Posterior vena cava (tissue), 2 donors: ENCODE data around the gene ATG7. TPM values are rescaled to one million over a fixed set of nuclear protein-coding genes. Genes with fewer than 3 reads are reported as not detected.
"Not testable (repeated sequence)": the region's sequence is repeated elsewhere in the genome, so short reads cannot be mapped to it uniquely, and the experiment has no call there.

ENCODE experiments used
- DNase-seq: peaks from one replicate; pipeline ENCODE4 v3.0.0-alpha.2; 2020; ENCODE audit warnings: low spot score
- intact Hi-C, 2 donors: fragments of 100-400 bp; cut with DNase I; formaldehyde crosslinking; loops; one replicate each; pipeline versions ENCODE4 v1.14.1 to v1.14.2; 2022 to 2023
- total RNA-seq, 2 donors: library from RNA; stranded (reverse); fragmentation: NEBNext Ultra II Directional; extraction: Animal tissue kit (Norgen Biotek cat#: 25700); gene quantifications; one replicate each; pipeline ENCODE4 v1.2.1, GENCODE V29; 2021
- donor health status: DM: yes; HTN: yes; CAD: no.
- donor health status: DM: yes; HTN: yes; CAD: no.

ATG7 gene
- total RNA-seq, 2 donors from 2014 or later: 30.5 to 40.4 TPM

DNA sequence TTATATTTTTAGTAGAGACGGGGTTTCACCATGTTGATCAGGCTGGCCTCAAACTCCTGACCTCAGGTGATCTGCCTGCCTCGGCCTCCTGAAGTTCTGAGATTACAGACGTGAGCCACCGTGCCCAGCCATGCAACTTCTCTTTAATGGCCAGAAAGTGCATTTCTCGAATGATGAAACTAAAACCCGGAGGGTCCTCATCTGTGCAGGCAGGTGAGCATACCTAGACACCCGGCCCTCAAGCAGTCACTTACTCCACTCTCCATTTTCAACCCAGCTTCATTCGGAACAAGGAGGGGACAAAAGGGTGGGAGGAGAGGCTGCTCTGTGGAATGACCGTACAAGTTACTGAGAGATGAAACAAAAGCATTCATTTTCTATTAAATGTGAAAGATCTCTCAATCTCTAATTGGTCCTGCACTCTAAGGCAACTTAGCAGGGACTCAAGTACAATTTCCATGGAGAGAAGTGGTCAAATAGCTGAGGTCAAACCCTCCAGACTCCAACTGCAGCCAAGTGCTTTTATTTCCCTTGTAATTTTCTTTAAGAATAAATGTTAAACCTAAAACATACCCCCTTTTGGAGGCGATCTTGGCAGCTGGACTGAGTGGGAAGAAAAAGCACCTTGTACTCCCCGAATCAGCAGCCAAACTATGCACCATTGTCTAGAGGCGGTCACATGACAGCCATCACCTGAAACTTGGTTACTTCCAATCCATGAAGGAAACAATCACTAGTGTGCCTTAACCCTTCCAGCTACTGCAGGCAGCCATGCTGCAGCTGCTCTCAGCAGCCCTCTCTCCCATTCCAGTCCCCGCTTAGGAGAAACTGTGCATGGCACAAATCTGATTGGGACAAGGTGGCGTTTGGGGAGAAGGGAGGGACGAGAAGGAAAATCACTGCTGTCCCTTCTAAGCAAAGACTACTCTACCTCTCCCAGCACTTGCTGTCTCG lies 309.3 kb downstream of the ATG7 start:
- intact Hi-C loops: no loop called here
- no peak for DNase-seq

DNA sequence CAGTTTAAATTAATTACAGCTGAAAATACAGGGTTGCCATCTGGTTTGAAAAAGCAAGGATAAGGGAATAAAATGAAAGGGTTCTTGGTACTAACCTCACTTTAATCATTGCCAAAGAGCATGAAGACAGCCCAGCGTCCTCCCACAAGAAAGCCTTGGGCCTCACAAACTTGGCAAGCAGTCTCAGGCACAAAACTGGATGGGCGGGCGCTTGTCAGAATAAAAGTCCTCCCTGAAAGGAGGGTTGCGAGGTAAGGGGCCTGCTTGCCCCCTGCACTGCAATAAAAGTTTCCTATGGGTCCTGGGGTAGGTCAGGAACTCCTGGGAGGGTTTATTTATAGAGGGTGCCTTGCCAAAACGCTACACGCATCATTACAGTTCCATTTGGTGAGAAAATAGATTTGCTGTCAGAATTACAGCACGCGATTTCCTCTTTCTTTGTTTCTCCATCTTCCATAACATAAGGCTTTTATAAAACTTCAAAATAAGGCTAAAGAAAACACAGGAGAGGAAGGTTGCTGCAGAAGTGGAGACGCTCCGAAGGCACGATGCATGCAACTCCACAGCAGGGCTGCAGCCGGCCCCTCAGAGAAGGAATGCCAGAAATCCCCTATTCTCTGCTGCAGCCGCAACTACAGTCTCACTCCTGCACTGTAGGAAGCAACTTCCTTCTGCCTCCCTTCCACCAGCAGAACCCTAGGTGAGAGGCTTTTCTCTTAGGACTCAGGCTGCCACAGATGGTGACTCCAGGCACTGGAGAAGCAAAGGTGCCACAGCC lies 310.2 kb downstream of the ATG7 start:
- intact Hi-C loops: no loop called here
- DNase-seq: no peak

DNA sequence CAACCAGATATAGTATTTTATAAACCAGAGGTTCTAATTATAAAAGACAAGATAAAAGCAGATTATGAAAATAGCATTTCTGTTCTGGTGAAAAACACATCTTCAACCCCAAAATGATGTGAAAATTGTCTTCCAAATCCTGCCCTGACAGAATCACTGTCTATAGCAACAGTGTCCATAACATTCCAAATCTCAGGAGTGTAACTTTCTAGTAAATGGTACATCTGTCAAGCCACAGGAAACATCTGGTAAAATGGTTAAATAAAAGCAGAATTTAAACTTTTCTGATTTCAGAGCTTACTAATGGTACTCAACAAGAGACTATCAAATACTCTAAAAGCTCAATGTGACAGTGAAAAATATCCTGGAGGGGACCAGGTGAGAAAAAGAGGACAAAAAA lies 311.0 kb downstream of the ATG7 start:
- intact Hi-C loops: no loop called here
- no peak for DNase-seq

DNA sequence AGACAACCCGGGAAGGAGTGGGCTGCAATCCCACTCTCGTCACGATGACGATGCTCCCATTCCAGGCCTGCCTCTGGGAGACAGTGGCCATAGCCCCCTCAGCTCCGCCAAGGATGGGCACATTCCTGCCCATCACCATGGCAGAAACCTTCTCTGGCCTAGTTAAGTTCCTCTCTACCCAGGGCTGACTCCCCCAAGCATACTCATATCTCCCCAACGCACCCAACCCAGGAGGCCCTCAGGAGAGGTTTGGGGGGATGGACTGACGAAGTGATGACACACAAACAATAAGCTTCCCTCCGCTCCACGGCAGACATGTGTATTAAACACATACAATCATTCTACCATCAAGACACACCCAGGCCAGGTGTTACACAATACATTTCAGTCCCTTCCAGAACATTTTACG lies 311.4 kb downstream of the ATG7 start:
- intact Hi-C loops: no loop called here
- no peak for DNase-seq

DNA sequence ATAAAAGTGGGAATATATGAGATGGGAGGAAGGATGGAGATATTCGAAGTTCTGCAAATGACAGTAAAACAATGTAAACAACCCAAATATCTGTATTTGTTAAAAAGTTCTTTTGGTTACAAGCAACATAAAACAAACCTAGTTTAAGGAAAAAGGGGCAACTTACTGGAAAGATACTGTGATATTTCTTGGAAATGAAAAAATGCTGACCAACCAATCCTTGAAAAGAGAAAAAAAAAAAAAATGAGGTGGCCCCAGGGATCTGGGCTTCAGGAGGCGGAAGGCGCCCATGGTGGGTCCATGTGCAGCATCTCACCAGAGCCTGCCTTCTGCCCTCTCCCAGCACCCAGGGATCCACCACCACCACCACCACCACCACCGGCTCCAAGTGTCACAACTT lies 312.4 kb downstream of the ATG7 start:
- intact Hi-C loops: no loop called here
- DNase-seq: no peak

DNA sequence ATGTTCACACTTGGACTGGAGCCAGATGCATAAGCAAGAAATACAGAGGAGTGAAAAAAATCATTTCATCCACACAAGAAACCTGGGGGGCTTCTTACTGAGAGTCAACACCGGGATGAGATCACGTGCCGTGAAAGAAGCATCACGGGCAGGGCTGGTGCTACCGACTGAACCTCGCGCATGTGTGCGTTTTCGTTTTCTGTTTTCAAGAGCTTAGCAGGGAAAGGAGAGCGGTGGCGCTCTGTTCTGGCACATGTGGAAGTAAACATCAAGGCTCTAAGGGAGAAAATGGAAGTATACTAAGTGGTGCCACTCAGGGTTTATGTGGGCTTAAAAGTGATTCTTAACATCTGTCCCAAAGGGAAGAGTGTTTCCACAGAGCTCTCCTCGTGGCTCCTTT lies 315.6 kb downstream of the ATG7 start:
- intact Hi-C loops: no loop called here
- no peak for DNase-seq

DNA sequence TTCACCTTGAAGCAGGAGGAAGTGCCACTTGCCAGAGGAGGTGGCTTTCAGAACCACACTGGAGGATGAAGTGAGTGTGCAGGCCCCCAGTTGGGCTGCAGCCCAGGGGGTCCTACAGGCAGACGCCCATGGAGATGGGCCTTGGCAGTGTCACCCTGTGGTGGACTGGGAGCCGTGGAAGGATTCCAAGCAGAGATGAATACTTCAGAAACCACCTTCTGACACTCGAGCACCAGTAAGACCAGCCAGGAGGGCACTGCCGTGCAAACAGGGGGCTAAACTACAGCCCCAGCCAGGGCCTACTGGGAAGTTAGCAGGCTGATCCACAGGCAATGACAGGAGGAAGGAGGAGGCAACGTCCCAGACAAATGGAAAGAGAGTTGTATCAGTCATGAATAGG lies 316.1 kb downstream of the ATG7 start:
- intact Hi-C loops: no loop called here
- DNase-seq: no peak

DNA sequence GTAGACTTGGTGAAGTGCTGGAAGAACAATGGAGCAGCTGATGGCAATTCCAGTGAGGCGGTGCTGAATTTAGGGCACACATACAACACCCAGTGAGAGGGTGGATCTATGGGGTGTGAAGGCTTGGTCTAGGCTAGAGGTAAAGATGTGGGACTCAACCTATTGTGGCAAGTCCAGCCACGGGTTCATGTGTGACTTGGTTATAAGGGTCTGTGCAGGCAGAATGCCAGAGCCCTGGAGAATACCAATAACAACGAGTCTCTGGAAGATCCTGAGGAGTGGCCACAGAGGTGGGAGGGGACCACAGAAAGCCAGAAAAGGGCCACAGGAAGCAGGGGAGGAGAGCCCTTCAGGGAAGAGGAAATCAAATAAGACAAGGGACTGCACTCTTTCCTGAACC lies 316.6 kb downstream of the ATG7 start:
- no peak for DNase-seq
- intact Hi-C loops: no loop called here

DNA sequence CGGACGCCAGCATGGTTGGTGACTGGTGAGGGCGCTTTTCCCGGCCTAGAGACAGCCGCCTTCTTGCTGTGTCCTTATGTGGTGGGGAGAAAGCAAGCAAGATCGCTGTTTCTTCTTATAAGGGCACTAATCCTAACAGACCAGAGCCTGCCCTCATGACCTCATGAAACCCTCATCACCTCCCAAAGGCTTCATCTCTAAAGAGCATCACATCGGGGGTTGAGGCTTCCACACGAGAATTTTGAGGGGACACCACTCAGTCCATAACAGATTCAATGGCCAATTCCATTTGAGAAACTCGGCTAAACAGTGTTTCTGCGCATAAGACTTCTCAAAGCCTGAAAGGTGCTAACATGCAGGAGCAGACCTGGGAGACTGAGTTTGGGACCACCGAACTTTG lies 317.5 kb downstream of the ATG7 start:
- intact Hi-C loops: loop anchor here in 1 of 2 donors (5.0 kb wide), 1 partner anchor 1618 kb away; no protein-coding TSS in a partner anchor
- no peak for DNase-seq

DNA sequence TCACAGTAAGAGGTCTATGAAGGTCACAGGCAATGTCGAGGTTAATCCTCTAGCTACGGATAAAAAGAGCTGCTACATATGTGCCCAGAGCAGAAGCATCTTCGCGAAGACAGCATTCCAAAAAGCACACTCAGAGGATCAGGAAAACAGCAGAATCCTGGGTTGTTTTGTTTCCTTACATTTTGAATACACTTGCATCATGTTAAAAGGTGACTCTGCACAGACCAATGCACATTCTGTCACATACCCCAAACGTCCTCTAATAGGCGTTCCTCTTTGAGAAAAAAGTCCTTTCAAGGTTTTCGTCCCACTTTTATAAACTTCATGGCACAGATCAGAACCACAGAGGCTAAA lies 318.8 kb downstream of the ATG7 start:
- intact Hi-C loops: loop anchor here in 1 of 2 donors (5.0 kb wide), 1 partner anchor 1616 kb away; no protein-coding TSS in a partner anchor
- no peak for DNase-seq

DNA sequence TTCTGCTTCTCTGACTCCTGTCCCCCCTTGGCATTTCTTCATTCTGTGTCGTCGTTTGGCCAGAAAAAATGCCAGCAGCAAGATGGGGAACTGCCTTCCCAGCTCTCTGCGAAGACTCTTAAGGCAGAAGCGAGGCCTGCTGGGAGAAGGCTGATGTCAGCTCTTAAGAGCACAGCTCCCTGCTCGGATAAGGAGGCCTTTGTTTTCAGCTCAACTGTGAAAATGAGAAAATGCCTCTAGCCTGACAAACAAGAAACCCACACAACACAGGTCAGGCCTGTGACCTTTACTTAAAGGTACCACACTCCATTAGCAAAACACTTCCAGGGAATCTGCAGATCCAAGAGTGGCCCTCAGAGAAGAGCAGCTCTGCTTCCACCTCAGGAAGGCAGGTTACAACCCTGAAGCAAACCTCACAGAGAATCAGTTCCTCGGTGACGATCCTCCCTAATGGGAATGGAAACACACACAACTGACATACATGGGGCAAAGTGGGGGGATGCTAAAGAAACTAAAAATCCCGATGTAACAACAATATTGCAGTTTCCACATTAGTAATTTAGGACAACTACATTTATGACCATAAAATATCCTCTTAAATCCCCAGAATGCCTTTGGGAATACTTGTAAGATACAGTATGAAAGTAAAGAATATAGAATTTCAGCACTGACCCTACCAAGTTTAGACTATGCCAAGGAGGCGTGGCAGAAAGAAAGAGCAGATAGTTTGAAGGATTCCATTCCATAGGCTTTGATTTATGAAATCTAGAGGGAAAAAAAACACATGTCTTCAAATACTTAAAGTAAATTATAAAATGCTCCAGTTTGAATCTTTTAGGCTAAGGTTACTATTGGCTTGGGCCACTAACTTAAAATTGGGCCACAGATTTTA lies 319.4 kb downstream of the ATG7 start:
- intact Hi-C loops: loop anchor here in 1 of 2 donors (5.0 kb wide), 1 partner anchor 1616 kb away; no protein-coding TSS in a partner anchor
- DNase-seq: no peak

DNA sequence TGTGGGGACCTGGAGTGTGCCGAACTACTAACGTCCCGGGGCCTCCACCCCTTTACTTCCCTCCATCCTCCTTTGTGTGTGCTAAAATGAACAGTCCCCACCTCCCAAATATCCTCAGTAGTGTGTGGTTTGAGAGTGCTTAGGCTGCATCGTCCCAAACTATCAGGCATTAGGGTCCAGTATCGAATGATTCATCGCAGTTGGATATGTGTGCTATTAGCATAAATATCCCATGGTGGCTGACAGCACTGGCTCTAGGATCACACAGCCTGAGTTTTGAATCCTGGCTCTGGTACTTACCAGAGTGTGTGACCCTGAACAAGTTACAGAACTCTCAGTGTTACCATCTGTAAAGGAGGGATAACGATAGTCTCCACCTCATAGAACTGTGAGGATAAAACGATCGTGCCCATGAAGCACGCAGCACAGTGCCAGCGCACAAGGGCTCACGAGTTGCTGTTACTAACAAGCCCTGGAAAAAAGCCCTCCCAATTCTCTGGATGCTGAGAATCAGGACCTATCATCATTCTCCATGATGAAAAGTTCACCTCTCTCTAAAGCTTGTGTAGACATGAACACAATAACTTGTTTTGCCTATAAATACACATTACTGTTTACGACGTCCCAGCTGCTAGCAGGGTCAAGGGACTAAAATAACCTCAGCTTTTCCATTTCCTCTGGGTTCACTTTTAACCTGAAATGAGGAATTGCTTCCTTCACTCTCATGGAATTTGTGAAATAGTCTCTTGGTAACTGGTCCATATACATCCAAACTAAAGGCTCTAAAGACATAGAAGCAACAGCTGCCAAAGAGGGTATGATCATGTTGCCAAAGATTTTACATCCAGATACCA lies 320.5 kb downstream of the ATG7 start:
- intact Hi-C loops: loop anchor here in 1 of 2 donors (5.0 kb wide), 1 partner anchor 1615 kb away; no protein-coding TSS in a partner anchor
- no peak for DNase-seq

DNA sequence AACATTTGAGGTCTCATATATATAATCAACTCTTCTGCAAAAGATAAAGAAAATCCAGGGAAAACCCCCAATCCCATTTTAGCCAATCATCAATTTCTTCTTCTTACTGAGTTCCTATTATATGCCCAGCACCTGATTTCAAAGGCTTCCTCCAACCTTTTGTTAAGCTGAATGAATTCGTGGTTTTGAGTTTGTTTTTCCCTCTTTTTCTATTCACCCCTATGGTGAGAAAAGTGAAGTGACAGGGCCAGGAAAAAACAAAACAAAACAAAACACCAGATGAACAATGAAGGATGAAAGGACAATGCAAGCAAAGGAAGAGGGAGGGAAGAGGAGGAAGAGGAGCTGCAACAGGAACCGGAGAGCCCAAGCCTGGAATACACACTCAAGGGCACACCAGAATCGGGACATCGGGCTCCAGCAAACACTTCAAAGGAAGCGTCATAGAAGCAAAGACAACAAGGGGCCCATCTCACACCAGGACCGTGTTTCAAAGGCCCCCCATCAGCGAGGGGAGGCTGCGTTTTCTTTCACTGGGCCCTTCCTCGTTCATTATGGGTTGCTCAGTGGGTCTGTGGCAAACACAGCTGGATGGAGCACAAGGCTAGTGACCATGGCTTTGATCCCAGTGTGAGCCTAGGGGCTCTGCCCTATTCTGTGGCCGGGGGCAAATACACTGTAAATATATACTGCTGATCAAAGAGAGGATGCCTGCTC lies 321.3 kb downstream of the ATG7 start:
- intact Hi-C loops: loop anchor here in 1 of 2 donors (5.0 kb wide), 1 partner anchor 1614 kb away; no protein-coding TSS in a partner anchor
- DNase-seq: no peak

DNA sequence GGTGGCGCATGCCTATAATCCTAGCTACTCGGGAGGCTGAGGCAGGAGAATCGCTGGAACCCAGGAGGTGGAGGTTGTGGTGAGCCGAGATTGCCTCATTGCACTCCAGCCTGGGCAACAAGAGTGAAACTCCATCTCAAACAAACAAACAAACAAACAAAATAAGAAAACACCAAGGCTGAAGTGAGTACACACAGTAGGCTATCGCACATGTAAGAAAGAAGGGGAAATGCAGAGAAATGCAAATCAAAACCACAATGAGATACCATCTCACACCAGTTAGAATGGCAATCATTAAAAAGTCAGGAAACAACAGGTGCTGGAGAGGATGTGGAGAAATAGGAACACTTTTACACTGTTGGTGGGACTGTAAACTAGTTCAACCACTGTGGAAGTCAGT lies 322.8 kb downstream of the ATG7 start:
- intact Hi-C loops, DNase-seq: not testable (repeated sequence)

DNA sequence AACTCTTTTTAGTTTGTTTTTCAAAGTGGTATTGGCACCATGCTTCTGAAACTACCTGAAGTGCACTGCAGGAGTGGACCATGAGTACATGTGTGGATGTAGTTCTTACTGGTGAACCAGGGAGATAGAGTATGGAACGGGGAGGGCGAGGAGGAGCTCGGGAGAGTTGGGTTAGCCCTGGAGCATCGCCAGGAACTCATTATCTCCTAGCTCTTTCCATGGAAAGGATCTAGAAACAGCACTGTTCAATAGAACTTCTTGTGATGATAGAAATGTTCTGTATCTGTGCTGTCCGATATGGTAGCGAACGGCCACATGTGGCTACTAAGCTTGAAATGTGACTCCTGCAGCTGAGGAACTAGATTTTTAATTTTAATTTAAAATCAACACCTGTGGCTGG lies 324.2 kb downstream of the ATG7 start:
- no peak for DNase-seq
- intact Hi-C loops: no loop called here

DNA sequence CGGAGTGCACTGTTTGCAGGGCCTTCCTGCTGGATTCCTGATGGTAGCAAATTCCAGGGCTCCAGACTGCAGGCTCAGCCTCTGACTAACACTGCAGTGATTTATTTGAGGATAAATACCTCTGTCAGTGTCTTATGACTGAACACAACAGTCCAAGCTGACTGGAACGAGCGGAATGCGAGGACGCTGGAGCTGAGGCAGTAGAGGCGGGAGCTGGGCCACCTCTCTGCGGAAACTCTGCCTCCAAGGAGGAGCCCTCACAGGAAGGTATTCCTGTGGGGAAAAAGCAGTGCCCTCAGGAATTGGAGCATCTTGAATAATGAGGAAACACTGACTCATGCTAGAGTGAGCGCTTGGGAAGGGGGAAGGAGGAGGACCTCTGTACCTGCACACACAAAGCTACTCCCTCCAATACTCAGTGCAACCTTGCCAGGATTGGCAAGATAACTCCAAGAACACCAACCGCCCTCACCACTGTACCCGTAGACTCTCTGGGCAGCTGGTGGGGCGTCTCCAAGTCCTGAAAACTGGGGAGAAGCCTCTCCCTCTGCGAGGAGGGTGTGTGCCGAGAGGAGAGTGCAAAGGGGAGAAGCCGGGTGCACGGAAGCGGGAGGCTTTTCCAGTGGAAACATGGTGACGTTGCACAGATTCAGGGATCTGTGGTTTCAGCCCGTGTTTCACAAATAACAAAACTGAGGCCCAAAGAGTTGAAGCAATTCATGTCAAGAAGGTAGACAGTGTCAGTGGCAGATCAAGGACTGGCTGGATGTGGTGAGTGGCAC lies 328.5 kb downstream of the ATG7 start:
- intact Hi-C loops: loop anchor here in 1 of 2 donors (5.0 kb wide), 1 partner anchor 42 kb away; the partner anchor contains the start of gene VGLL4
- peak; percentile 92 for DNase-seq
